Body of pancreas (tissue), 4 donors: ENCODE measurements around the gene MFSD6.

ENCODE experiments used
- POLR2A ChIP-seq, 3 donors: fragments of 450-650 bp; IDR thresholded peaks; one replicate each; pipeline ENCODE4 v1.6.1; 2016; ENCODE audit warnings: antibody characterized with exemption in 3 of 3, mild to moderate bottlenecking in 2 of 3
- TF ChIP-seq, protein P1 (sequence below), 7 experiments: fragments of 450-650 bp in 4 of 7; fragments of 200-600 bp in 3 of 7; sonication (generic) in 3 of 7; IDR thresholded peaks; one replicate each; pipeline ENCODE4 v1.5.1; 2016 to 2019; ENCODE audit warnings: antibody characterized with exemption in 7 of 7

DNA sequence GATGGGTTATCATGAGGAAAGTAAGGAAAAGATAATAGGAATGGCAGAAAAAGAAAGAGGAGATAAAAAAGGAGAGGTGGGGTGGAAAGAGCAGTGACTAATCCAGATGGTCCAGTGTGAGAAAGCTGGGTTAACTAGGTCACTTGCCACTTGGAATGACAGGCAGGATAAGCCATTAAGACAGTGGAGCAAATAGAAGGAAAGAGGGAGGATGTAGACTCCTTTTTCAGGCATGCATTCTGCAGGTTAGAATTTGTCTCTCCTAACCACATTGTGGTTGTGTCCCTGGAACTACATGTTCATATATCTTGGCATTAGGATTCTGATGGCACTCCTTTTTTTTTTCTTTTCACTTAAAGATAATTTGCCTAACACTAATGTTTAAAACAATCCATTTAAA is 139.7 kb downstream of the MFSD6 start:
- TF ChIP-seq, protein P1, sequence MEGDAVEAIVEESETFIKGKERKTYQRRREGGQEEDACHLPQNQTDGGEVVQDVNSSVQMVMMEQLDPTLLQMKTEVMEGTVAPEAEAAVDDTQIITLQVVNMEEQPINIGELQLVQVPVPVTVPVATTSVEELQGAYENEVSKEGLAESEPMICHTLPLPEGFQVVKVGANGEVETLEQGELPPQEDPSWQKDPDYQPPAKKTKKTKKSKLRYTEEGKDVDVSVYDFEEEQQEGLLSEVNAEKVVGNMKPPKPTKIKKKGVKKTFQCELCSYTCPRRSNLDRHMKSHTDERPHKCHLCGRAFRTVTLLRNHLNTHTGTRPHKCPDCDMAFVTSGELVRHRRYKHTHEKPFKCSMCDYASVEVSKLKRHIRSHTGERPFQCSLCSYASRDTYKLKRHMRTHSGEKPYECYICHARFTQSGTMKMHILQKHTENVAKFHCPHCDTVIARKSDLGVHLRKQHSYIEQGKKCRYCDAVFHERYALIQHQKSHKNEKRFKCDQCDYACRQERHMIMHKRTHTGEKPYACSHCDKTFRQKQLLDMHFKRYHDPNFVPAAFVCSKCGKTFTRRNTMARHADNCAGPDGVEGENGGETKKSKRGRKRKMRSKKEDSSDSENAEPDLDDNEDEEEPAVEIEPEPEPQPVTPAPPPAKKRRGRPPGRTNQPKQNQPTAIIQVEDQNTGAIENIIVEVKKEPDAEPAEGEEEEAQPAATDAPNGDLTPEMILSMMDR (IDR thresholded peaks at IDR 0.05): no peak
- no peak for TF ChIP-seq POLR2A (IDR thresholded peaks at IDR 0.05)
